CD4-positive, alpha-beta T cell (primary cell): ENCODE data around the gene WDR76. TPM values are rescaled to one million over a fixed set of nuclear protein-coding genes. Genes with fewer than 3 reads are reported as not detected.
"Not testable (repeated sequence)": the region's sequence is repeated elsewhere in the genome, so short reads cannot be mapped to it uniquely, and the experiment has no call there.

Experiments
- ATAC-seq: fragments of 200-7000 bp; cut with Tn5 transposase; one replicate; pipeline ENCODE4 v1.10.0; 2022; ENCODE audit warnings: mild to moderate bottlenecking; ENCODE audit not compliant: poor library complexity
- CTCF ChIA-PET: fragments of 350-600 bp; sonication (Branson Sonifier 250); formaldehyde crosslinking; loops from one replicate; lab custom pipeline; 2021; ENCODE audit warnings: antibody characterized with exemption, inconsistent platforms; lab: Charles Lee
- POLR2A ChIA-PET: fragments of 350-600 bp; sonication (Branson Sonifier 250); formaldehyde crosslinking; loops from one replicate; lab custom pipeline; 2021; ENCODE audit warnings: antibody characterized with exemption, inconsistent platforms; lab: Charles Lee
- DNase-seq, 14 experiments: peaks; one replicate each; pipeline ENCODE4 v3.0.0-alpha.2; 2013 to 2020; ENCODE audit warnings: mixed read lengths in 2 of 14
- H3K27ac ChIP-seq, 2 donors: one replicate each; pipeline versions ENCODE4 v1.5.1 to v1.7.0; 2013; ENCODE audit warnings: low read length in 2 of 2, low read depth in 1 of 2, mild to moderate bottlenecking in 1 of 2
- H3K27me3 ChIP-seq, 2 experiments: 1 replicate in 1 of 2; 2 replicates in 1 of 2; pipeline versions ENCODE4 v1.6.1 to v1.7.0; 2013; ENCODE audit warnings: low read length in 2 of 2, control low read depth in 1 of 2, mild to moderate bottlenecking in 1 of 2, moderate library complexity in 1 of 2; ENCODE audit not compliant: insufficient read depth in 2 of 2, control insufficient read depth in 1 of 2
- H3K36me3 ChIP-seq: one replicate; pipeline ENCODE4 v1.6.1; 2013; ENCODE audit warnings: low read length, control low read depth; ENCODE audit not compliant: insufficient read depth
- H3K4me1 ChIP-seq: one replicate; pipeline ENCODE4 v1.6.1; 2013; ENCODE audit warnings: low read length, control low read depth; ENCODE audit not compliant: insufficient read depth
- H3K4me3 ChIP-seq: one replicate; pipeline ENCODE4 v1.5.1; 2013; ENCODE audit warnings: mild to moderate bottlenecking, low read length, moderate library complexity
- H3K9me3 ChIP-seq, 2 experiments: 1 replicate in 1 of 2; 2 replicates in 1 of 2; pipeline versions ENCODE4 v1.6.1 to v1.7.0; 2013; ENCODE audit warnings: low read length in 2 of 2, mild to moderate bottlenecking in 2 of 2, control low read depth in 1 of 2, moderate library complexity in 1 of 2; ENCODE audit not compliant: control insufficient read depth in 1 of 2, insufficient read depth in 1 of 2
- H3K27ac Mint-ChIP-seq: one replicate; pipeline ENCODE4 v1.8.0; 2020; ENCODE audit warnings: mixed read lengths
- H3K27me3 Mint-ChIP-seq: one replicate; pipeline ENCODE4 v1.8.0; 2021; ENCODE audit warnings: mixed read lengths
- H3K36me3 Mint-ChIP-seq: one replicate; pipeline ENCODE4 v1.8.0; 2021; ENCODE audit warnings: low read depth, mixed read lengths
- H3K4me1 Mint-ChIP-seq: one replicate; pipeline ENCODE4 v1.8.0; 2021; ENCODE audit warnings: low read depth, mixed read lengths
- H3K4me3 Mint-ChIP-seq: one replicate; pipeline ENCODE4 v1.8.0; 2020; ENCODE audit warnings: mild to moderate bottlenecking, mixed read lengths
- H3K9me3 Mint-ChIP-seq: one replicate; pipeline ENCODE4 v1.8.0; 2020; ENCODE audit warnings: mixed read lengths
- CTCF ChIP-seq: fragments of 200-600 bp; IDR thresholded peaks from one replicate; pipeline ENCODE4 v1.8.0; 2022; ENCODE audit warnings: antibody characterized with exemption, mild to moderate bottlenecking
- intact Hi-C, 2 experiments: fragments of 100-400 bp; cut with DNase I in 1 of 2; cut with micrococcal nuclease in 1 of 2; formaldehyde crosslinking; loops; one replicate each; pipeline versions ENCODE4 v1.15.1 to v1.9.0; 2023 to 2025; cut with DNase I, micrococcal nuclease
- total RNA-seq, 174 experiments: library from RNA in 2 of 174; stranded (reverse) in 2 of 174; gene quantifications; one replicate each; pipeline ENCODE4 v1.2.3 and lab custom pipeline; 2021 to 2026

WDR76 gene
- total RNA-seq, 2 experiments from 2014 or later: 7.0 to 8.6 TPM

GRCh38 chr15:43854801-43855200 lies 28.0 kb downstream of the WDR76 start:
- H3K27me3 Mint-ChIP-seq: no peaks in the 10 kb centered on the region
- H3K36me3 Mint-ChIP-seq: peaks cover 81% of the 10 kb centered on the region
- intact Hi-C loops: no loop called here
- POLR2A ChIA-PET: no interaction called here
- no peak overlapping the region for H3K27ac Mint-ChIP-seq
- no peaks in the 10 kb centered on the region for H3K9me3 ChIP-seq
- ATAC-seq (no peak), DNase-seq (no peak)
- CTCF ChIA-PET: no interaction called here
- no peaks in the 10 kb centered on the region for H3K27me3 ChIP-seq
- H3K4me1 ChIP-seq: no peaks in the 10 kb centered on the region
- no peaks in the 10 kb centered on the region for H3K4me1 Mint-ChIP-seq
- TF ChIP-seq CTCF: no peak
- H3K27ac ChIP-seq: no peak overlapping the region
- H3K36me3 ChIP-seq: peaks cover 40% of the 10 kb centered on the region
- no peak overlapping the region for H3K4me3 Mint-ChIP-seq
- H3K9me3 Mint-ChIP-seq: no peaks in the 10 kb centered on the region
- H3K4me3 ChIP-seq: no peak overlapping the region

GRCh38 chr15:43859546-43859945 lies 32.7 kb downstream of the WDR76 start:
- peaks cover 36% of the 10 kb centered on the region for H3K36me3 ChIP-seq
- no peak for TF ChIP-seq CTCF
- no peaks in the 10 kb centered on the region for H3K9me3 ChIP-seq
- Mint-ChIP-seq H3K36me3 (peaks cover 79% of the 10 kb centered on the region), H3K27ac (no peak overlapping the region), H3K9me3 (no peaks in the 10 kb centered on the region), H3K27me3 (no peaks in the 10 kb centered on the region), H3K4me1 (no peaks in the 10 kb centered on the region), H3K4me3 (no peak overlapping the region)
- intact Hi-C loops: no loop called here
- POLR2A ChIA-PET: no interaction called here
- no peaks in the 10 kb centered on the region for H3K4me1 ChIP-seq
- CTCF ChIA-PET: no interaction called here
- DNase-seq (no peak), ATAC-seq (no peak)
- H3K4me3 ChIP-seq: no peak overlapping the region
- no peaks in the 10 kb centered on the region for H3K27me3 ChIP-seq
- no peak overlapping the region for H3K27ac ChIP-seq

- H3K9me3 Mint-ChIP-seq, DNase-seq, H3K4me1 Mint-ChIP-seq, H3K4me3 ChIP-seq, H3K4me3 Mint-ChIP-seq, POLR2A ChIA-PET, H3K27me3 ChIP-seq, intact Hi-C loops, H3K4me1 ChIP-seq, H3K9me3 ChIP-seq, H3K27ac Mint-ChIP-seq, ATAC-seq, H3K27ac ChIP-seq, H3K27me3 Mint-ChIP-seq: not testable (repeated sequence)
- CTCF ChIA-PET: interaction anchor here (0.6 kb wide), 1 partner anchor 975 kb away, joined by 3 read pairs; no protein-coding TSS in a partner anchor
- H3K36me3 Mint-ChIP-seq: peaks cover 52% of the 10 kb centered on the region
- H3K36me3 ChIP-seq: peaks cover 14% of the 10 kb centered on the region
Measured at GRCh38 chr15:43866636-43867035, 39.8 kb downstream of the WDR76 start.

- H3K27ac Mint-ChIP-seq: no peak overlapping the region
- H3K4me1 Mint-ChIP-seq: no peaks in the 10 kb centered on the region
- H3K27me3 Mint-ChIP-seq: no peaks in the 10 kb centered on the region
- H3K27me3 ChIP-seq: no peaks in the 10 kb centered on the region
- no peak overlapping the region for H3K4me3 Mint-ChIP-seq
- peaks cover 12% of the 10 kb centered on the region for H3K36me3 ChIP-seq
- peaks cover 48% of the 10 kb centered on the region for H3K36me3 Mint-ChIP-seq
- CTCF ChIA-PET: interaction anchor here (0.6 to 1.5 kb wide), 2 partner anchors 90 to 976 kb away, joined by 3 read pairs; partner anchors contain the start of gene ELL3
- no peak overlapping the region for H3K27ac ChIP-seq
- POLR2A ChIA-PET: no interaction called here
- no peaks in the 10 kb centered on the region for H3K9me3 Mint-ChIP-seq
- no peaks in the 10 kb centered on the region for H3K9me3 ChIP-seq
- H3K4me3 ChIP-seq: no peak overlapping the region
- TF ChIP-seq CTCF: no peak
- DNase-seq (no peak), ATAC-seq (no peak)
- H3K4me1 ChIP-seq: no peaks in the 10 kb centered on the region
- intact Hi-C loops: no loop called here
Measured at GRCh38 chr15:43867096-43867495, 40.3 kb downstream of the WDR76 start.
